ENCODE measurements around the gene SPATA13. TPM values are rescaled to one million over a fixed set of nuclear protein-coding genes. Genes with fewer than 3 reads are reported as not detected.

SPATA13 gene
- total RNA-seq, 4 donors from 2014 or later = 10.0 to 24.6 (median 13.4) TPM

DNA sequence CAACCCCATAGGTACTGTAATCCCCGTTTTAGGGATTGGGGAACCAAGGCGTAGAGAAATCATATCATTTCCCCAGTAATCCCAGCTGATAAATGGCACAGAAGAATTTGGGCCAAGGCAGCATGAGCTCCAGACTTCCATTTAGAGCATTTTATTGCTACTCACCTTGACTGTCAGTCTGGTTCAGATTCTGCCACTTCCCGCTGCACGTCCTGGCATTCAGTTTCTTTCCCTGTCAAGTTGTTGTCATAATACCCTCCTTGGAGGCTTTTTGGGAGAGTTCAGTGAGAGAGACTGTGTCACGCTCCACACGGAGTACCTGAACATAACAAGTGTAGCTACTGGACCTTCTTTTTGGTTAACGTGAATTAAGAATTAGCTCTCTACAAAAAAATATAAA lies 141.4 kb downstream of the SPATA13 start:
- H3K4me1 ChIP-seq = peaks cover 0 to 4% (median 0%) of the 10 kb centered on the region in 3 donors
- ATAC-seq = no peak
- peaks cover 0 to 76% of the 10 kb centered on the region in 2 donors for H3K36me3 ChIP-seq
- no peak overlapping the region for H3K4me3 ChIP-seq
- no peaks in the 10 kb centered on the region for H3K27me3 ChIP-seq
- TF ChIP-seq, protein P1, sequence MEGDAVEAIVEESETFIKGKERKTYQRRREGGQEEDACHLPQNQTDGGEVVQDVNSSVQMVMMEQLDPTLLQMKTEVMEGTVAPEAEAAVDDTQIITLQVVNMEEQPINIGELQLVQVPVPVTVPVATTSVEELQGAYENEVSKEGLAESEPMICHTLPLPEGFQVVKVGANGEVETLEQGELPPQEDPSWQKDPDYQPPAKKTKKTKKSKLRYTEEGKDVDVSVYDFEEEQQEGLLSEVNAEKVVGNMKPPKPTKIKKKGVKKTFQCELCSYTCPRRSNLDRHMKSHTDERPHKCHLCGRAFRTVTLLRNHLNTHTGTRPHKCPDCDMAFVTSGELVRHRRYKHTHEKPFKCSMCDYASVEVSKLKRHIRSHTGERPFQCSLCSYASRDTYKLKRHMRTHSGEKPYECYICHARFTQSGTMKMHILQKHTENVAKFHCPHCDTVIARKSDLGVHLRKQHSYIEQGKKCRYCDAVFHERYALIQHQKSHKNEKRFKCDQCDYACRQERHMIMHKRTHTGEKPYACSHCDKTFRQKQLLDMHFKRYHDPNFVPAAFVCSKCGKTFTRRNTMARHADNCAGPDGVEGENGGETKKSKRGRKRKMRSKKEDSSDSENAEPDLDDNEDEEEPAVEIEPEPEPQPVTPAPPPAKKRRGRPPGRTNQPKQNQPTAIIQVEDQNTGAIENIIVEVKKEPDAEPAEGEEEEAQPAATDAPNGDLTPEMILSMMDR (IDR thresholded peaks at IDR 0.05) = no peak
- TF ChIP-seq POLR2AphosphoS5 (IDR thresholded peaks at IDR 0.05) (no peak), EP300 (IDR thresholded peaks at IDR 0.05) (no peak), POLR2A (IDR thresholded peaks at IDR 0.05) (no peak)
- H3K27ac ChIP-seq = no peak overlapping the region
- H3K9me3 ChIP-seq = no peaks in the 10 kb centered on the region
- WGBS, 2 donors (ENCODE audit: low coverage in 1 of 2) = 75 to 98% methylated on average over 4 to 5 of the region's 7 CpGs

DNA sequence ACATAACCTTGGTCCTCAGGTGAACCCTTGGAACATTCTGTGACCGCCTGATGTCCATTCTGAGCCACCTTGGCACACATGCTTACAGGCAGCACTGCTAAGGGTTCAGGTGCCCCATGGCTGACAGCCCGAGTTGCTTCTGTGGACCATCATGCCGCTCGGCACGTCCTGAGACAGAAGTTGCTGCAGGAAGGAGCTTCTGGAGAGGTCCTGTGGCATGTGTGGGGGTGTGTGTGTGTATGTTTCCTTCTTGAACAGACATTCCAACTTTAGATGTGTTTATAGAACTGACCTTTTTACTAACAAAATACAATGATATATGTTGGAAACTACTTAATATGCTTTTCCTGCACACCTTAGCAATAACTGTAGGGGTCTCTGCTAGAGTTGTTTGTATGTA lies 144.1 kb downstream of the SPATA13 start:
- TF ChIP-seq POLR2AphosphoS5 (IDR thresholded peaks at IDR 0.05) (no peak), EP300 (IDR thresholded peaks at IDR 0.05) (no peak), POLR2A (IDR thresholded peaks at IDR 0.05) (no peak)
- TF ChIP-seq, protein P1 (IDR thresholded peaks at IDR 0.05) = no peak
- H3K4me1 ChIP-seq = peaks cover 0 to 4% (median 0%) of the 10 kb centered on the region in 3 donors
- no peak for ATAC-seq
- H3K36me3 ChIP-seq = peaks cover 0 to 49% of the 10 kb centered on the region in 2 donors
- no peak overlapping the region for H3K27ac ChIP-seq
- H3K27me3 ChIP-seq = no peaks in the 10 kb centered on the region
- H3K9me3 ChIP-seq = no peaks in the 10 kb centered on the region
- no peak overlapping the region for H3K4me3 ChIP-seq
- 100% methylated on average over 1 of the region's 5 CpGs; no CpG with 5 or more reads in 1 of the 2 donors for WGBS, 2 donors (ENCODE audit: low coverage in 1 of 2)

DNA sequence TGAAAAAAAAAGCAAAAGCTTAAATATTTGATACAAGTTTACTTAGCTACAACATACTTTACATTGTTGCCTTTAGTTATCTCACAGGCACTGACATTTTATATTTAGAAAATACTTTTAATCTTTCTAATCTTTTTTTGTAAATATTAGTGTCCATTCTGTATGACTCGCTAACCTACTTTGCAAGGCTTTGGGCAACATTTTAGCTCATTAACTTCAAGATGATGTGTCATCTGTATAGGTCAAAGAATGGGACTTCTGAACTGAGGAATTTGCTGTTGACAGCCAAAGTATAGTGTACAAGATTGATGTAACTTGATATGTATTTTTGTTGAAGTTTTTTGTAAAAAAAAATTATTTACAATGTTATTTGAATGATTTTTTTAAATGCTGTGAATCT lies 146.1 kb downstream of the SPATA13 start:
- Histone ChIP-seq H3K4me3 (no peak overlapping the region), H3K9me3 (no peaks in the 10 kb centered on the region), H3K4me1 (peaks cover 0 to 4% (median 0%) of the 10 kb centered on the region in 3 donors), H3K36me3 (peaks cover 0 to 29% of the 10 kb centered on the region in 2 donors), H3K27me3 (no peaks in the 10 kb centered on the region), H3K27ac (no peak overlapping the region)
- 67 to 88% methylated on average over 1 of the region's 1 CpG for whole genome bisulfite sequencing, 2 donors (ENCODE audit: low coverage in 1 of 2)
- ATAC-seq = no peak
- no peak for TF ChIP-seq EP300 (IDR thresholded peaks at IDR 0.05)
- TF ChIP-seq POLR2AphosphoS5 (IDR thresholded peaks at IDR 0.05) = no peak
- TF ChIP-seq POLR2A (IDR thresholded peaks at IDR 0.05) = no peak
- TF ChIP-seq, protein P1 (IDR thresholded peaks at IDR 0.05) = no peak

DNA sequence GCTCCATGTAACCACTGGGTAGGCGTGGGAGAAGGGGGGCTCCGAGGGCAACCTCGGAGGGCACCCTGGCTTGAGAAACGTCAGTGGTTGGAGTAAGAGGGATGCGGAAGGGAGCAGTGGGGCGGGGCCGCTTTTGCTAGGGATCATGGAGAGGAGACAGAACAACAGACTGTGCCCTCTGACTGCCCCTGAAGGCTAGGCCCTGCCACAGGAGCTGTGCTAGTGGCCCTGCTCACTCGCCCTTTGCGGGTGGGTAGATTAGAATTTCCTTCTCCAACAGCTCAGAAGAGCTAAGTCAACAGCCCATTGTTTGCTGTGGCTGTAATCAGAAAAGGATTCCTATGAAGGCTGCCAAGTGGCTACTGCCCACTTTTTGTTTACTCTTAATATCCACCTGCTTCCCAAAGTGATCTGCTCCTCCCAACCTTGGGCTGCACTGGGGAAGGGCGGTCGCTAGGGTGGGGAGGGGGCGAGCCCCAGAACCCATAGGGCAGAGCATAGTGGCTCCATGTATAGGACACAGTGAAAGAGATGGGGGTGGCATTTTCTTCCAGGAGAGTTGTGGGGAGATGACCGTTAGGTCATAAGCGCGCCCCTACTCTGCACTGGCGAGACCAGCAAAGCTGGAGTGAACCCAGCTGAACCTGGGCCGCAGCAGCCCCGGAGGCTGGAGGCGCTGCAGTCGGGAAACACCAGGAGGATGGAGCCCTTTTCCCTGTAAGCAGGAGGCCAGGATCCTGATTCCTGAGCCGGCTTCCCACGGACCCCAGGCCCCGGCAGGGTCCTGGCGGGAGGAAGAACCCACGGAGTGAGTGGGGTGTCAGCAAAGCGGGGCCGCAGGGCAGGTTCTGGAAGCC lies 146.9 kb downstream of the SPATA13 start:
- H3K4me1 ChIP-seq = peaks cover 0 to 4% (median 0%) of the 10 kb centered on the region in 3 donors
- no peak for TF ChIP-seq POLR2A (IDR thresholded peaks at IDR 0.05)
- TF ChIP-seq, protein P1 (IDR thresholded peaks at IDR 0.05) = no peak
- no peak for TF ChIP-seq EP300 (IDR thresholded peaks at IDR 0.05)
- no peak for TF ChIP-seq POLR2AphosphoS5 (IDR thresholded peaks at IDR 0.05)
- H3K27ac ChIP-seq = peak overlapping the region in 2 of 4 donors; percentile 20 to 52
- H3K4me3 ChIP-seq = no peak overlapping the region
- WGBS, 2 donors (ENCODE audit: low coverage in 1 of 2) = 82 to 85% methylated on average over 5 to 14 of the region's 27 CpGs
- ATAC-seq = no peak
- no peaks in the 10 kb centered on the region for H3K27me3 ChIP-seq
- H3K9me3 ChIP-seq = no peaks in the 10 kb centered on the region
- peaks cover 0 to 21% of the 10 kb centered on the region in 2 donors for H3K36me3 ChIP-seq
